HCT116 (cell line): ENCODE results near the gene SEC24C. TPM values are rescaled to one million over a fixed set of nuclear protein-coding genes. Genes with fewer than 3 reads are reported as not detected.

Source experiments
- ATAC-seq: fragments of 200-7000 bp; cut with Tn5 transposase; 2 replicates; pipeline ENCODE4 v1.9.1; 2020; ENCODE audit warnings: mild to moderate bottlenecking, moderate library complexity
- BruUV-seq: library from RNA; stranded (reverse); fragments of 400-500 nt; replicated peaks from 2 replicates; lab custom pipeline; 2021; lab: Mats Ljungman, UMichigan
- CTCF ChIA-PET: fragments of 300-600 bp; sonication (Branson Sonifier 250); formaldehyde crosslinking; loops from one replicate; lab custom pipeline; 2021; ENCODE audit warnings: antibody characterized with exemption; lab: Charles Lee
- POLR2A ChIA-PET: fragments of 300-600, 350-600 bp; sonication (Branson Sonifier 250); formaldehyde crosslinking; loops from one replicate; lab custom pipeline; 2021; ENCODE audit warnings: antibody characterized with exemption; lab: Charles Lee
- RAD21 ChIA-PET, 2 experiments: fragments of 300-600 bp; sonication (Branson Sonifier 250); formaldehyde crosslinking; loops; one replicate each; lab custom pipeline; 2023; ENCODE audit warnings: low total read pairs in 2 of 2; ENCODE audit not compliant: uncharacterized antibody in 2 of 2, unreplicated experiment in 2 of 2, low non-redundant PET in 1 of 2; lab: Charles Lee
- DNase-seq: peaks from one replicate; pipeline ENCODE4 v3.0.0-alpha.2; 2010; ENCODE audit warnings: low read depth, low spot score
- H2AFZ ChIP-seq: fragments of 200-600 bp; shearing (Covaris generic), sonication (generic); 2 replicates; pipeline ENCODE4 v1.6.1; 2017; ENCODE audit warnings: low read depth, mixed run types, mixed read lengths, antibody characterized with exemption, low read length; ENCODE audit not compliant: poor library complexity, severe bottlenecking
- H3K27ac ChIP-seq: 2 replicates; pipeline ENCODE4 v1.5.1; 2012; ENCODE audit warnings: low read depth, low read length
- H3K27me3 ChIP-seq: fragments of 200-600 bp; sonication (generic); 2 replicates; pipeline ENCODE4 v1.6.1; 2016; ENCODE audit warnings: mixed run types, low read length, mixed read lengths; ENCODE audit not compliant: insufficient read depth
- H3K36me3 ChIP-seq, 2 experiments: fragments of 200-500 bp in 1 of 2; fragments of 200-600 bp in 1 of 2; sonication (Bioruptor generic) in 1 of 2; sonication (generic) in 1 of 2; 2 replicates each; pipeline versions ENCODE4 v1.5.1 to v1.6.1; 2014 to 2016; ENCODE audit warnings: low read length in 2 of 2, inconsistent platforms in 1 of 2, mixed read lengths in 1 of 2, mixed run types in 1 of 2; ENCODE audit not compliant: insufficient read depth in 2 of 2, control insufficient read depth in 1 of 2
- H3K4me1 ChIP-seq, 2 experiments: fragments of 200-600 bp in 1 of 2; sonication (generic) in 1 of 2; 2 replicates each; pipeline versions ENCODE4 v1.5.1 to v1.6.1; 2012 to 2017; ENCODE audit warnings: low read length in 2 of 2, inconsistent platforms in 1 of 2, mild to moderate bottlenecking in 1 of 2, mixed read lengths in 1 of 2, mixed run types in 1 of 2, moderate library complexity in 1 of 2; ENCODE audit not compliant: insufficient read depth in 2 of 2, control insufficient read depth in 1 of 2
- H3K4me2 ChIP-seq: fragments of 200-600 bp; sonication (generic); 2 replicates; pipeline ENCODE4 v1.6.1; 2017; ENCODE audit warnings: mixed run types, low read length, mixed read lengths
- H3K4me3 ChIP-seq, 2 experiments: fragments of 200-600 bp in 1 of 2; sonication (generic) in 1 of 2; replicated peaks in 1 of 2; 2 replicates each; pipeline ENCODE4 v1.5.1; 2011 to 2016; ENCODE audit warnings: low read length in 2 of 2, control low read depth in 1 of 2, low read depth in 1 of 2, mild to moderate bottlenecking in 1 of 2, mixed read lengths in 1 of 2, mixed run types in 1 of 2
- H3K79me2 ChIP-seq: fragments of 200-600 bp; sonication (generic); 2 replicates; pipeline ENCODE4 v1.6.1; 2017; ENCODE audit warnings: mild to moderate bottlenecking, mixed run types, low read length, moderate library complexity, mixed read lengths; ENCODE audit not compliant: insufficient read depth
- H3K9ac ChIP-seq: fragments of 200-600 bp; sonication (generic); 2 replicates; pipeline ENCODE4 v1.6.1; 2016; ENCODE audit warnings: low read length, mixed read lengths
- H3K9me2 ChIP-seq: fragments of 200-600 bp; sonication (generic), shearing (Covaris generic); 2 replicates; pipeline ENCODE4 v1.6.1; 2017; ENCODE audit warnings: mixed run types, mild to moderate bottlenecking, moderate library complexity; ENCODE audit not compliant: insufficient read depth
- H3K9me3 ChIP-seq, 2 experiments: fragments of 200-500 bp in 1 of 2; fragments of 200-600 bp in 1 of 2; sonication (Bioruptor generic) in 1 of 2; sonication (generic) in 1 of 2; 2 replicates each; pipeline ENCODE4 v1.6.1; 2014 to 2017; ENCODE audit warnings: low read length in 2 of 2, mixed read lengths in 2 of 2, inconsistent platforms in 1 of 2, low read depth in 1 of 2, mild to moderate bottlenecking in 1 of 2, mixed run types in 1 of 2, moderate library complexity in 1 of 2; ENCODE audit not compliant: control insufficient read depth in 1 of 2, insufficient read depth in 1 of 2
- H4K20me1 ChIP-seq: fragments of 200-600 bp; sonication (generic), shearing (Covaris generic); 2 replicates; pipeline ENCODE4 v1.6.1; 2017; ENCODE audit warnings: mixed run types, mild to moderate bottlenecking, moderate library complexity; ENCODE audit not compliant: insufficient read depth
- CTCF ChIP-seq, 3 experiments: fragments of 200-600 bp in 1 of 3; sonication (generic) in 1 of 3; IDR thresholded peaks in 2 of 3; conservative IDR thresholded peaks in 1 of 3; 2 replicates each; pipeline ENCODE4 v1.5.1; 2012 to 2017; ENCODE audit warnings: low read depth in 2 of 3, low read length in 2 of 3, antibody characterized with exemption in 1 of 3, borderline replicate concordance in 1 of 3, control low read depth in 1 of 3, mild to moderate bottlenecking in 1 of 3, mixed read lengths in 1 of 3, mixed run types in 1 of 3, moderate library complexity in 1 of 3; ENCODE audit not compliant: insufficient read depth in 1 of 3
- POLR2AphosphoS5 ChIP-seq: IDR thresholded peaks from 2 replicates; pipeline ENCODE4 v1.6.1; 2011; ENCODE audit warnings: mild to moderate bottlenecking, low read depth, low read length, moderate library complexity
- RAD21 ChIP-seq: IDR thresholded peaks from 2 replicates; pipeline ENCODE4 v1.6.1; 2012; ENCODE audit warnings: low read depth, mild to moderate bottlenecking
- SRF ChIP-seq: IDR thresholded peaks from 2 replicates; pipeline ENCODE4 v1.6.1; 2012; ENCODE audit warnings: low read depth
- YY1 ChIP-seq: IDR thresholded peaks from 2 replicates; pipeline ENCODE4 v1.6.1; 2011; ENCODE audit warnings: low read length, low read depth, moderate library complexity, mild to moderate bottlenecking; ENCODE audit not compliant: insufficient replicate concordance; ENCODE audit errors: extremely low read depth
- ZFX ChIP-seq: fragments of 450-650 bp; IDR thresholded peaks from 2 replicates; pipeline ENCODE4 v1.6.1; 2017
- ZNF274 ChIP-seq: fragments of 200-500 bp; sonication (Bioruptor generic); IDR thresholded peaks from 2 replicates; pipeline ENCODE4 v1.6.1; 2014; ENCODE audit warnings: mild to moderate bottlenecking, low read depth, low read length, inconsistent platforms
- intact Hi-C: fragments of 100-400 bp; cut with micrococcal nuclease; formaldehyde crosslinking; loops from 2 replicates; pipeline ENCODE4 v1.10.0; 2022
- total RNA-seq: library from RNA; stranded (reverse); gene quantifications from one replicate; pipeline ENCODE4 v1.2.1, GENCODE V29; 2021; ENCODE audit not compliant: unreplicated experiment

Gene SEC24C
- total RNA-seq, 1 experiment from 2014 or later, result 60.9 TPM

- TF ChIP-seq CTCF (IDR thresholded peaks at IDR 0.05 in 2 of 3, conservative IDR thresholded peaks at IDR 0.05 in 1 of 3; ENCODE audit: borderline replicate concordance in 1 of 3, insufficient read depth in 1 of 3, low read depth in 2 of 3, low read length in 2 of 3) (no peak), SRF (no peak), ZFX (no peak), POLR2AphosphoS5 (no peak), YY1 (no peak)
Observed at GRCh38 chr10:73773152-73773879, 29.1 kb downstream of the SEC24C start (continued).

- CTCF ChIA-PET, result no interaction called here
- peaks cover 9 to 25% of the 10 kb centered on the region in 2 experiments for H3K4me1 ChIP-seq
- H2AFZ ChIP-seq, result no peak overlapping the region
- H3K27ac ChIP-seq, result no peak overlapping the region; the same call in 1 of the 2 replicates
- BruUV-seq, result no TSS peak
- H3K9me2 ChIP-seq, result no peaks in the 10 kb centered on the region
- H3K4me2 ChIP-seq, result peak overlapping the region; percentile 77; the same call in 1 of the 2 replicates
- RAD21 ChIA-PET, result no interaction called here
- no peaks in the 10 kb centered on the region for H3K27me3 ChIP-seq
- peak overlapping the region; percentile 32 to 83; a peak in 3 of 4 replicates for H3K4me3 ChIP-seq
- POLR2A ChIA-PET, result interaction anchor here (1.3 kb wide), 1 partner anchor 10 kb away, joined by 3 read pairs; no protein-coding TSS in a partner anchor
- H3K36me3 ChIP-seq, result peaks cover 24 to 31% of the 10 kb centered on the region in 2 experiments
- DNase-seq (no peak), ATAC-seq (no peak)
- no peak overlapping the region for H3K9ac ChIP-seq
- intact Hi-C loops, result loop anchor here (5.0 kb wide), 1 partner anchor 103 kb away; no protein-coding TSS in a partner anchor
- no peaks in the 10 kb centered on the region for H3K9me3 ChIP-seq
- no peaks in the 10 kb centered on the region for H4K20me1 ChIP-seq
- H3K79me2 ChIP-seq, result peaks cover 43% of the 10 kb centered on the region
- 0 out of 6 replicates have a peak, but pooled peaks of 1 of the 3 experiments have one; percentile 10 for TF ChIP-seq CTCF (IDR thresholded peaks at IDR 0.05 in 2 of 3, conservative IDR thresholded peaks at IDR 0.05 in 1 of 3; ENCODE audit: borderline replicate concordance in 1 of 3, insufficient read depth in 1 of 3, low read depth in 2 of 3, low read length in 2 of 3)
- TF ChIP-seq ZNF274, result no peak
- peak; percentile 28 for TF ChIP-seq RAD21
Observed at GRCh38 chr10:73774637-73775036, 30.5 kb downstream of the SEC24C start.
